K562 (cell line): ENCODE results near the gene CCNC. TPM values are rescaled to one million over a fixed set of nuclear protein-coding genes. Genes with fewer than 3 reads are reported as not detected.

ENCODE experiments used
- CGGBP1 ChIP-seq: fragments of 250-450 bp; sonication (Bioruptor Pico); IDR thresholded peaks from 2 replicates; pipeline ENCODE4 v1.9.0; 2021; ENCODE audit warnings: mild to moderate bottlenecking
- CTCF ChIP-seq, 3 experiments: IDR thresholded peaks in 2 of 3; conservative IDR thresholded peaks in 1 of 3; 2 replicates each; pipeline ENCODE4 v1.5.1; 2011 to 2012; ENCODE audit warnings: low read length in 3 of 3, mild to moderate bottlenecking in 3 of 3, control low read depth in 2 of 3, improper control_type of control experiment in 1 of 3, inconsistent platforms in 1 of 3, low read depth in 1 of 3, mixed read lengths in 1 of 3, moderate library complexity in 1 of 3; ENCODE audit not compliant: insufficient read depth in 2 of 3
- E2F3 ChIP-seq: fragments of 250-450 bp; sonication (Bioruptor Pico); IDR thresholded peaks from 2 replicates; pipeline ENCODE4 v1.4.0; 2020; ENCODE audit warnings: mild to moderate bottlenecking
- ETV5 ChIP-seq: sonication (generic); formaldehyde crosslinking; IDR thresholded peaks from 2 replicates; pipeline ENCODE4 v1.4.0; 2020; ENCODE audit warnings: low read depth, mild to moderate bottlenecking, missing genetic modification reagents
- HCFC1 ChIP-seq: IDR thresholded peaks from 2 replicates; pipeline ENCODE4 v1.6.1; 2012; ENCODE audit warnings: low read depth, low read length, improper control_type of control experiment
- HDAC1 ChIP-seq, 2 experiments: fragments of 450-650 bp; IDR thresholded peaks; 2 replicates each; pipeline ENCODE4 v1.6.1; 2016 to 2017; ENCODE audit warnings: inconsistent platforms in 1 of 2, mild to moderate bottlenecking in 1 of 2, moderate library complexity in 1 of 2
- IRF2 ChIP-seq: sonication (generic); formaldehyde crosslinking; IDR thresholded peaks from 2 replicates; pipeline ENCODE4 v1.8.1; 2022; ENCODE audit warnings: mild to moderate bottlenecking, missing genetic modification reagents
- JUNB ChIP-seq: fragments of 450-650 bp; formaldehyde crosslinking; conservative IDR thresholded peaks from 2 replicates; pipeline ENCODE4 v1.4.0; 2020; ENCODE audit warnings: mild to moderate bottlenecking
- MXD1 ChIP-seq: fragments of 250-450 bp; sonication (Bioruptor Pico); IDR thresholded peaks from 2 replicates; pipeline ENCODE4 v1.8.0; 2021; ENCODE audit warnings: borderline replicate concordance, mild to moderate bottlenecking, moderate library complexity; ENCODE audit not compliant: poor library complexity, severe bottlenecking
- NR2C2 ChIP-seq, 2 experiments: fragments of 200-800 bp in 1 of 2; sonication (Bioruptor generic) in 1 of 2; sonication (generic) in 1 of 2; formaldehyde crosslinking in 1 of 2; IDR thresholded peaks; 2 replicates each; pipeline versions ENCODE4 v1.6.1 to v1.8.0; 2016 to 2022; ENCODE audit warnings: mild to moderate bottlenecking in 1 of 2, missing compliant biosample characterization in 1 of 2, missing genetic modification characterization in 1 of 2, missing genetic modification reagents in 1 of 2
- NRF1 ChIP-seq, 2 experiments: fragments of 450-650 bp; IDR thresholded peaks in 1 of 2; conservative IDR thresholded peaks in 1 of 2; 2 replicates each; pipeline ENCODE4 v1.6.1; 2014; ENCODE audit warnings: mild to moderate bottlenecking in 2 of 2
- RFX7 ChIP-seq: fragments of 250-450 bp; sonication (Bioruptor Pico); IDR thresholded peaks from 2 replicates; pipeline ENCODE4 v1.5.1; 2021; ENCODE audit warnings: mild to moderate bottlenecking
- RUNX1 ChIP-seq: sonication (generic); IDR thresholded peaks from 2 replicates; pipeline ENCODE4 v1.6.1; 2016; ENCODE audit warnings: antibody characterized with exemption, low read depth
- SAFB ChIP-seq: fragments of 200-400 bp; formaldehyde crosslinking; IDR thresholded peaks from 2 replicates; pipeline ENCODE4 v1.6.1; 2017; ENCODE audit warnings: low read depth, low read length, borderline replicate concordance
- TAF7 ChIP-seq: fragments of 450-650 bp; IDR thresholded peaks from 2 replicates; pipeline ENCODE4 v1.6.1; 2016; ENCODE audit warnings: missing genetic modification characterization, missing compliant biosample characterization
- TSHZ1 ChIP-seq: fragments of 250-450 bp; sonication (Bioruptor Pico); IDR thresholded peaks from 2 replicates; pipeline ENCODE4 v1.4.0; 2020; ENCODE audit warnings: mild to moderate bottlenecking, moderate library complexity
- ZNF134 ChIP-seq: fragments of 250-450 bp; sonication (Bioruptor Pico); conservative IDR thresholded peaks from 2 replicates; pipeline ENCODE4 v1.4.0; 2020
- ZNF384 ChIP-seq: IDR thresholded peaks from 2 replicates; pipeline ENCODE4 v1.6.1; 2012; ENCODE audit warnings: low read depth, low read length, improper control_type of control experiment
- ZNF583 ChIP-seq: fragments of 250-450 bp; sonication (Bioruptor Pico); IDR thresholded peaks from 2 replicates; pipeline ENCODE4 v1.4.0; 2020
- ZNF75A ChIP-seq: fragments of 450-650 bp; formaldehyde crosslinking; IDR thresholded peaks from 2 replicates; pipeline ENCODE4 v1.4.0; 2020; ENCODE audit warnings: mild to moderate bottlenecking
- ZNF785 ChIP-seq: fragments of 250-450 bp; sonication (Bioruptor Pico); IDR thresholded peaks from 2 replicates; pipeline ENCODE4 v1.4.0; 2020; ENCODE audit warnings: mild to moderate bottlenecking
- ZZZ3 ChIP-seq: fragments of 450-650 bp; IDR thresholded peaks from 2 replicates; pipeline ENCODE4 v1.6.1; 2016; ENCODE audit warnings: antibody characterized with exemption, mild to moderate bottlenecking, moderate library complexity
- polyA plus RNA-seq, 8 experiments: library from polyadenylated mRNA; depleted of rRNA in 4 of 8; stranded (reverse) in 5 of 8; unstranded in 3 of 8; fragments of >200 nt; fragmentation: Nextera tagmentation in 2 of 8; fragmentation: Illumina TruSeq in 1 of 8; extraction: Ambion mirVana in 2 of 8; extraction: Trizol in 1 of 8; gene quantifications; 2 replicates each; pipeline versions ENCODE4 v1.2.1 to v1.2.3, GENCODE V29; 2011 to 2014; ENCODE audit warnings: inconsistent platforms in 1 of 8, missing spikeins in 1 of 8
- total RNA-seq, 7 experiments: library from RNA; depleted of rRNA in 6 of 7; stranded (reverse); fragments of >200 nt in 6 of 7; fragmentation: Illumina TruSeq in 2 of 7; extraction: Trizol in 2 of 7; gene quantifications; 2 replicates each; pipeline versions ENCODE4 v1.2.1 to v1.2.3, GENCODE V29; 2011 to 2021; ENCODE audit warnings: low replicate concordance in 1 of 7

Gene CCNC
- total and polyA plus RNA-seq, 9 of the 15 experiments (the other 6 are each of a cell fraction or from before 2014, with no cell fraction given) = 68.7 to 177 (median 99.6) TPM

- TF ChIP-seq NRF1 (conservative IDR thresholded peaks at IDR 0.05 in 1 of 2, IDR thresholded peaks at IDR 0.05 in 1 of 2) (0 out of 4 replicates have a peak, but pooled peaks of 1 of the 2 experiments have one; percentile 27), ETV5 (CRISPR knock-in tag) (peak; percentile 57), SAFB (no peak), MXD1 (no peak), ZNF583 (CRISPR knock-in tag) (no peak), ZNF75A (CRISPR knock-in tag) (no peak), ZNF785 (no peak), HDAC1 (IDR thresholded peaks at IDR 0.05) (peak in 1 of 2 experiments; percentile 63; a peak in 2 of 4 replicates), CGGBP1 (peak; percentile 81; the same call in 1 of the 2 replicates), TSHZ1 (CRISPR knock-in tag) (no peak), JUNB (no peak), NR2C2 (CRISPR knock-in tag; IDR thresholded peaks at IDR 0.05) (peak; percentile 83), NR2C2 (tag; IDR thresholded peaks at IDR 0.05) (peak; percentile 90), HCFC1 (peak; percentile 88), ZNF134 (CRISPR knock-in tag) (no peak), RFX7 (no peak), ZNF384 (peak; percentile 28; the same call in 1 of the 2 replicates), TAF7 (tag) (peak; percentile 93), E2F3 (CRISPR knock-in tag) (no peak), RUNX1 (no peak), CTCF (IDR thresholded peaks at IDR 0.05 in 2 of 3, conservative IDR thresholded peaks at IDR 0.05 in 1 of 3; ENCODE audit: insufficient read depth in 2 of 3, low read depth in 1 of 3, low read length in 3 of 3) (peak in 1 of 3 experiments; percentile 26; a peak in 1 of 6 replicates), IRF2 (CRISPR knock-in tag) (no peak), ZZZ3 (0 out of 2 replicates have a peak, but pooled peaks have one; percentile 54)
These were observed at the start of gene CCNC (continued) for GRCh38 chr6:99568103-99568933.
